ENCODE measurements around the gene PTTG1IP.

PTTG1IP gene

GRCh38 chr21:44865561-44866280 is 7.8 kb downstream of the PTTG1IP start:
- no peak overlapping the region for H3K27ac ChIP-seq
- TF ChIP-seq ZFX (IDR thresholded peaks at IDR 0.05; ENCODE audit: borderline replicate concordance): no peak
- TF ChIP-seq, protein P1, sequence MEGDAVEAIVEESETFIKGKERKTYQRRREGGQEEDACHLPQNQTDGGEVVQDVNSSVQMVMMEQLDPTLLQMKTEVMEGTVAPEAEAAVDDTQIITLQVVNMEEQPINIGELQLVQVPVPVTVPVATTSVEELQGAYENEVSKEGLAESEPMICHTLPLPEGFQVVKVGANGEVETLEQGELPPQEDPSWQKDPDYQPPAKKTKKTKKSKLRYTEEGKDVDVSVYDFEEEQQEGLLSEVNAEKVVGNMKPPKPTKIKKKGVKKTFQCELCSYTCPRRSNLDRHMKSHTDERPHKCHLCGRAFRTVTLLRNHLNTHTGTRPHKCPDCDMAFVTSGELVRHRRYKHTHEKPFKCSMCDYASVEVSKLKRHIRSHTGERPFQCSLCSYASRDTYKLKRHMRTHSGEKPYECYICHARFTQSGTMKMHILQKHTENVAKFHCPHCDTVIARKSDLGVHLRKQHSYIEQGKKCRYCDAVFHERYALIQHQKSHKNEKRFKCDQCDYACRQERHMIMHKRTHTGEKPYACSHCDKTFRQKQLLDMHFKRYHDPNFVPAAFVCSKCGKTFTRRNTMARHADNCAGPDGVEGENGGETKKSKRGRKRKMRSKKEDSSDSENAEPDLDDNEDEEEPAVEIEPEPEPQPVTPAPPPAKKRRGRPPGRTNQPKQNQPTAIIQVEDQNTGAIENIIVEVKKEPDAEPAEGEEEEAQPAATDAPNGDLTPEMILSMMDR (IDR thresholded peaks at IDR 0.05): no peak

- H3K27ac ChIP-seq: no peak overlapping the region
- TF ChIP-seq, protein P1 (IDR thresholded peaks at IDR 0.05): no peak
- TF ChIP-seq ZFX (IDR thresholded peaks at IDR 0.05; ENCODE audit: borderline replicate concordance): no peak
These were observed 10.4 kb downstream of the PTTG1IP start for GRCh38 chr21:44862869-44863685.

DNA sequence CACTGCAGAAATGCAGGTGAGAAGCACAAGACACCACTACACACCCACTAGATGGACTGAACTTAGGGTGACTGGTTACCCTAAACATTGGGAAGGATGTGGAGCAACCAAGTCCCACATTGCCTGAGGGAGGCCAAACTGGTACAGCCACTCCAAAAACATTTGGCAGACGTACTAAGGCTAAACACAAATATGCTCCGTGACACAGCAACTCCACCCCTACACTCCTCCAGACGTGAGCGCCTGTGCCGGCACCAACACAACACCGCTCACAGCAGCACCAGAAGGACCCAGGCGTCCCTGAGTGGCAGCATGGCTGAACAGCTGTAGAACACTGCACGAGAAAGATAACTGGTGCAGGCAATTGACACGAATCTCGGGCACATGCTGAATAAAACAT is 14.7 kb downstream of the PTTG1IP start:
- TF ChIP-seq, protein P1 (IDR thresholded peaks at IDR 0.05): no peak
- TF ChIP-seq ZFX (IDR thresholded peaks at IDR 0.05; ENCODE audit: borderline replicate concordance): no peak
- H3K27ac ChIP-seq: no peak overlapping the region

- H3K27ac ChIP-seq: no peak overlapping the region
- no peak for TF ChIP-seq ZFX (IDR thresholded peaks at IDR 0.05; ENCODE audit: borderline replicate concordance)
- TF ChIP-seq, protein P1 (IDR thresholded peaks at IDR 0.05): no peak
These were observed 15.2 kb downstream of the PTTG1IP start for GRCh38 chr21:44858291-44858690.

GRCh38 chr21:44857127-44857892 is 16.2 kb downstream of the PTTG1IP start:
- TF ChIP-seq ZFX (IDR thresholded peaks at IDR 0.05; ENCODE audit: borderline replicate concordance): no peak
- TF ChIP-seq, protein P1 (IDR thresholded peaks at IDR 0.05): no peak
- no peak overlapping the region for H3K27ac ChIP-seq

DNA sequence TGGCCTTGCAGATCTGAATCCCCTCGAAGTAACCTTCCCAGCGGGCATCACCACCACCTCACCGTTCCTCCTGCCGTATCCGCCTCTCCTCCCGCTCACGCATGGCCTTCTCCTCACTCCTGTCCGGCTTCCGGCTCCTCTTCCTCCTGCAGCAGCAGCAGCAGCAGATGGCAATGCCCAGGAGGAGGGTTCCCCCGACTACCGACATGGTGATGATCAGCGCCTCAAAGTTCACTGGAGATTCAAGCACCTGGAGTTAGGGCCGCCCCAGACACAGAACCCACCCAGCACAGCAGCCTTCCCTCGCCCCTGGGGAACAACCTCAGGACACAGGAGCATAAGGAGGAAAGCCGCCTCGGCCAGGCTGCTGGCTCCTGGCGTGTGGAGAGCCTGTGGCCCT is 17.4 kb downstream of the PTTG1IP start:
- no peak for TF ChIP-seq ZFX (IDR thresholded peaks at IDR 0.05; ENCODE audit: borderline replicate concordance)
- TF ChIP-seq, protein P1 (IDR thresholded peaks at IDR 0.05): no peak
- H3K27ac ChIP-seq: no peak overlapping the region

All from 22Rv1 (cell line).